ENCODE data around the gene EFHC2.

DNA sequence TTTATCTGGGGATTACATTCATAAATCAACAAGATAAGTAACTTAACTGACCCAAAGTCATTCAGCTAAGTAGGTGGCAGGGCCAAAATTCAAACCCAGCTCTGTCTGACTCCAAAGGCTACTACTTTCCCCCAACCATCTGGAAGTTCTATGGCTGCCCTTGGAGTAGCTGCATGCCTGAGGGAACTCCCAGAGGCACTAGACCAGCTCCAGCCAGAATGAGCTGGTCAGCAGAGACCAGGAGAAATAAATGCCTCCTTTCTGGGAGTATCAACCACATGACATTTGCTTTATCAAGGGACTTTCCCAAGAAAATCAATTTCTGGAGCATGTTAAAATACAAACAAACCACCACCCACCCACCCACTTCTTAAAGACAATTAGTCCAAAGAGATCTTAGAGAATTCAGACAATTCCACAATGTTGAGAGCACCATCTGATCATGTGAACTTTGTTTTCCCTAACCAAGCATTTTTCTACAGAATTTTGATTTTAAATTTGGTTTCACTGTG lies 180.5 kb downstream of the EFHC2 start:
- TF ChIP-seq, protein P1, sequence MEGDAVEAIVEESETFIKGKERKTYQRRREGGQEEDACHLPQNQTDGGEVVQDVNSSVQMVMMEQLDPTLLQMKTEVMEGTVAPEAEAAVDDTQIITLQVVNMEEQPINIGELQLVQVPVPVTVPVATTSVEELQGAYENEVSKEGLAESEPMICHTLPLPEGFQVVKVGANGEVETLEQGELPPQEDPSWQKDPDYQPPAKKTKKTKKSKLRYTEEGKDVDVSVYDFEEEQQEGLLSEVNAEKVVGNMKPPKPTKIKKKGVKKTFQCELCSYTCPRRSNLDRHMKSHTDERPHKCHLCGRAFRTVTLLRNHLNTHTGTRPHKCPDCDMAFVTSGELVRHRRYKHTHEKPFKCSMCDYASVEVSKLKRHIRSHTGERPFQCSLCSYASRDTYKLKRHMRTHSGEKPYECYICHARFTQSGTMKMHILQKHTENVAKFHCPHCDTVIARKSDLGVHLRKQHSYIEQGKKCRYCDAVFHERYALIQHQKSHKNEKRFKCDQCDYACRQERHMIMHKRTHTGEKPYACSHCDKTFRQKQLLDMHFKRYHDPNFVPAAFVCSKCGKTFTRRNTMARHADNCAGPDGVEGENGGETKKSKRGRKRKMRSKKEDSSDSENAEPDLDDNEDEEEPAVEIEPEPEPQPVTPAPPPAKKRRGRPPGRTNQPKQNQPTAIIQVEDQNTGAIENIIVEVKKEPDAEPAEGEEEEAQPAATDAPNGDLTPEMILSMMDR (IDR thresholded peaks at IDR 0.05) = no peak
- TF ChIP-seq RAD21 (IDR thresholded peaks at IDR 0.05; ENCODE audit: low read length) (no peak), SIN3A (IDR thresholded peaks at IDR 0.05; ENCODE audit: borderline replicate concordance, low read depth, low read length) (no peak), FOXJ3 (CRISPR knock-in tag; IDR thresholded peaks at IDR 0.05) (no peak), JUND (IDR thresholded peaks at IDR 0.05) (no peak), TEAD4 (IDR thresholded peaks at IDR 0.05; ENCODE audit: borderline replicate concordance, insufficient read depth) (no peak), YY1 (IDR thresholded peaks at IDR 0.05; ENCODE audit: low read depth) (no peak), EP300 (IDR thresholded peaks at IDR 0.05; ENCODE audit: borderline replicate concordance in 1 of 2, low read depth in 1 of 2, low read length in 1 of 2) (no peak), RFX5 (IDR thresholded peaks at IDR 0.05; ENCODE audit: low read length) (no peak)
- TF ChIP-seq, protein P2, sequence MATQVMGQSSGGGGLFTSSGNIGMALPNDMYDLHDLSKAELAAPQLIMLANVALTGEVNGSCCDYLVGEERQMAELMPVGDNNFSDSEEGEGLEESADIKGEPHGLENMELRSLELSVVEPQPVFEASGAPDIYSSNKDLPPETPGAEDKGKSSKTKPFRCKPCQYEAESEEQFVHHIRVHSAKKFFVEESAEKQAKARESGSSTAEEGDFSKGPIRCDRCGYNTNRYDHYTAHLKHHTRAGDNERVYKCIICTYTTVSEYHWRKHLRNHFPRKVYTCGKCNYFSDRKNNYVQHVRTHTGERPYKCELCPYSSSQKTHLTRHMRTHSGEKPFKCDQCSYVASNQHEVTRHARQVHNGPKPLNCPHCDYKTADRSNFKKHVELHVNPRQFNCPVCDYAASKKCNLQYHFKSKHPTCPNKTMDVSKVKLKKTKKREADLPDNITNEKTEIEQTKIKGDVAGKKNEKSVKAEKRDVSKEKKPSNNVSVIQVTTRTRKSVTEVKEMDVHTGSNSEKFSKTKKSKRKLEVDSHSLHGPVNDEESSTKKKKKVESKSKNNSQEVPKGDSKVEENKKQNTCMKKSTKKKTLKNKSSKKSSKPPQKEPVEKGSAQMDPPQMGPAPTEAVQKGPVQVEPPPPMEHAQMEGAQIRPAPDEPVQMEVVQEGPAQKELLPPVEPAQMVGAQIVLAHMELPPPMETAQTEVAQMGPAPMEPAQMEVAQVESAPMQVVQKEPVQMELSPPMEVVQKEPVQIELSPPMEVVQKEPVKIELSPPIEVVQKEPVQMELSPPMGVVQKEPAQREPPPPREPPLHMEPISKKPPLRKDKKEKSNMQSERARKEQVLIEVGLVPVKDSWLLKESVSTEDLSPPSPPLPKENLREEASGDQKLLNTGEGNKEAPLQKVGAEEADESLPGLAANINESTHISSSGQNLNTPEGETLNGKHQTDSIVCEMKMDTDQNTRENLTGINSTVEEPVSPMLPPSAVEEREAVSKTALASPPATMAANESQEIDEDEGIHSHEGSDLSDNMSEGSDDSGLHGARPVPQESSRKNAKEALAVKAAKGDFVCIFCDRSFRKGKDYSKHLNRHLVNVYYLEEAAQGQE (IDR thresholded peaks at IDR 0.05; ENCODE audit: low read depth, low read length) = no peak

Data from SK-N-SH (cell line).